ENCODE measurements around the gene RERE.

RERE gene

DNA sequence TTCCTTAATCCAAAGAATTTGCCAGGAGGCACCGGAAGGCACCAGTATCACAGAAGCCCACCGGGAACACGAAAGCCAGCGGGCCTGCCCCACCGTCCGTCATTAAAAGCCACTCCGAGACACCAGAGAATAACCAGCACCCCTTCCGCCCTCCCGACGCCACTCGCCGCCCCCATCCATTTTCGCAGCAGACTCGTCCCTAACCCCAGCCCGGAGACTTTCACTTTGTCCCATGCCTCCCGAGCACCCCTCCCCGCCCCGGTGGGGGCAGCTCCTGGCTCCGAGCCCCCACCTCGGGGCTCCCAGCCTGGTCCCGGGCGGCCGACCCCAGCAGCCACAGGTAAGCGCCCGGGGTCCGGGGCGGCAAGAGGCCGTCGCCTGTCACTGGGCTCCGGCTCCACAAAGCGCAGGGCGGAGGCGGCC lies 394.2 kb downstream of the RERE start:
- DNase-seq (ENCODE audit: low read depth), result peak; percentile 34

DNA sequence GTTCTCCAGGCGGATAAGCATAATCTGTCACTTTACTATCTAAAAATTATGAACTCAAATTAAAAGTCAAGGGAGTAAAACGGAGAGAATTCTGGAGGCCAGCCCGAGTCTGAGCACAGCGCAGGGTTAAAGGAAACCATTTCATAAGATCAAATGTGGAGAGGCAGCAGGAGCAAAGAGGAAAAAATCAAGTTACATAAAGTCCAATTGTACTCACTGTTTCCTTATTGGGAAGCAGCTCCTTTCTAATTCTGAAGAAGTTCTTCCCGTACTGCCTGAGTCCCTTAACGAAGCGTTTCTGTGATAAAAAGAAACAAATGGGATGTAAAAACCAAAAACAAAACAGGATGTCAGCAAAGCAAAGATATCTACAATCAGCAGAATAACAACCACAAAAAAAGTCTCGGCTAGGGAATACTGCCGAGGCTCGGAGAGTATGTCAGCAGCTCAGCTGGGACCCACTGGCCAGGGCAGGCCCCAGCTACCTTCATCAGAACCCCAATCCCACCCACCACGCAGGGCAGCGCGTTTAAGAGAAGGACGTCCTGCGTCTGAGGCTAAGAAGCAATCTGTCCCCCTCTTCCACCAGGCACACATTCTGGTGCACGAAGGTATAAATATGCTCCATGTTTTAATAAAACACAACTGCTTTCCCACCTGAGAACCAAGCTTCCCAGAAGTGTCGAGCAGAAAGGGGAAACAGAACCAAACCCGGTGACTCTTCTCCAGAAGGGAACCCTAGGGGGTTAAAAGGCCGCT lies 394.8 kb downstream of the RERE start:
- DNase-seq (ENCODE audit: low read depth), result no peak

DNA sequence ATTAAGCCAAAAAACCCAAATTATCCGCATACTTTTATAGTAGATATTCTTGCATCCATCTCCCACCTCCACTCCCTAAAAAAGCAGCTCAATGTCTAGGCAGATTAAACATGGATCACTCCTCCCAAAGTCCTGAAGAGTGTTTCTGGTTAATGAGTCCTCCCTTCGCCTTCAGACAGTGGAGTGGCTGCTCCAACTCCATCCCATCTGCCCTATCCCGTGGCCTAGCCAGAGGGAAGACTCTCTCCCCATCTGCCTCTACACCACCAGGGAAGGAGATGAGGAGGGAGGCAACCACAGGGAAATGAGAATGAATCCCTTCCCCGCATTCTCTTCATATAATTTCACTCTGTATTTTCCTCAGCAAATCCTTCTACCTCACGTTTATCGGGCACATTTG lies 395.7 kb downstream of the RERE start:
- no peak for DNase-seq (ENCODE audit: low read depth)

DNA sequence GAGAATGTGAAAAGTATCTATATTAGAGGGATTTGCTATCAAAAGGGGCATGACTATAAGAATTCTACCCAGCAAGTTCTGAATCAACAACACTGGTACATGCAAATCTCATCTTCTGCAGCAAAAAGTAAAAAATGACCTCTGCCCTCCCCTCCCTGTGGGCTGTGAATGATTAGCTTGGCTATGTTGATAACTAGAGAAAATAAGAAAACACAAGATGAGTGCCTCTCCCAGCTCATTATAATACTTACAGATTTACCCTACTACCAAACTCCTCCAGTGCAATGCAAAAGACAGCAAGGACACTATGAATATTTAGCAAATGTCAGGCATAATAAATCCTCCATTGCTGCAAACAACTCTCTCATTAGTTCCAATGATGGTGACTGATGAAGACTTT lies 397.1 kb downstream of the RERE start:
- no peak for DNase-seq (ENCODE audit: low read depth)

DNA sequence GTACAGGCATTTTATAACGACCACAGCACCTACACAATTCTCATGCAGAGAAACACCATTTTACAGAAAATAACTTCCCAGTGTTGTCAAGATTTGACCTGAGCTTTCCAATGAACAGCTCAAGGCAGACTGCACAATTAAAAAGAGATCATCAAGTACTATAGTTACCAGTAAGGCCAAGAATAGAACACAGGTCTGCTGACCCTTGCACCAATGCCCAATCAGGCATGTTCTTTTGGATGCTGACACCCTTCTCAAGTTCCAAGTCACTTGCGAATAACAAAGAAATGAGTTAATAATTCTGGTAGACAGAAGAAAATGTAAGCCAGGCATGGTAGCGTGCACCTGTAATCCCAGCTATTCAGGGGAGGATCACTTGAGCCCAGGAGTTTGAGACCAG lies 397.6 kb downstream of the RERE start:
- no peak for DNase-seq (ENCODE audit: low read depth)

DNA sequence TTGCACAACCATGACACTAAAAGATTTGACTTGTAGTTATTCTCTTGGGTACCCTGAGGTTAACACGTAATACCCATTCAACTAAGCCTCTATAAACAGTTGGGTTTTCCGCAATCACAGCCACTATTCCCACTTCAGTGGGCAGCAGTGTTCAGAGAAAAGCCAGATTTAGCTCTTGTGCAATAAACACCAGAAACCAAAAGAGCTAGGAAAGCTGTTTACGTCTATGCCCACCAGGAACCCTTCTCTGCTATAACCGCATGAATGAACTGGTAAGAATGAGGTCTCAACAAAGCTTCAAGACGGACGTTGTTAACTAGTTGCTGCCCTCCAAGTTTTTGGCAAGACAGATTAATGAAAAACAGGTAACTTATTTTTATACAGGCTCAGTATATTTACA lies 398.3 kb downstream of the RERE start:
- DNase-seq (ENCODE audit: low read depth), result no peak

DNA sequence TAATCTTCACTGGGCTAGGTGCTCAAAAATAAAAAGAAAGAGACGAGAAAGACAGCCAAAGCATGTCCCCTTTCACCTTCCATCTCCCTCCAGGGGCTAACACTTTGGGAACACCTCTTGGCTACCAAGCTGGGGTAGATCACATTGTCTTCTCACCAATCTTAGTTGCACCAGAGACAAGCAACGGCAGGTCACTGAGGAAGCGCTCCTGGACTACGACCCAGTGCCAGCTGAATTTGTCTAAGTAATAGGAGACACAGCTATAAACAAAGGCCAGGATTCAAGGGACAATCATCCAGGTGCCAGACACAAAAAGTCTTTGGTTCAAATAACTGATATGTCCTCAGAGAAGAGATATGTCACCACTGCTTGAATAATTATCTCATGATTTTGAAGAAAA lies 399.1 kb downstream of the RERE start:
- DNase-seq (ENCODE audit: low read depth), result no peak

DNA sequence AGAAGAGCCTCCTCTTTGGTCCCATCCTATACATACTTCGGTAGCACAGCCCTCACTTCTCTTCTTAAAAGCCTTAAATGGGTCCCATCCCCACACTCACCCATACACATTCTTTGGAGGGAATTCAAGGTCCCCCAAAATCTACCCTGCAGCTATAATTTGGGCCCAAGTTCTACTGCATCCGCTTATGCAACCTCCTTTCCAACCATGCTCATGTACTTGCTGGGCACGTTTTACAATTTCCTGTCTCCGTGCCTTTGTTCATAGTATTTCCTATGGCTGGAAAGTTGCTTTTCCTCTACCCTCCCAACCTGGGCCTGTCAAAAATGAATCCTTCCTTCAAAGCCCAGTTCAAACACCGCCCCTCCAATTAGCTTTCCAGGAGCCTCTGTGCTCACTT lies 399.8 kb downstream of the RERE start:
- no peak for DNase-seq (ENCODE audit: low read depth)

DNA sequence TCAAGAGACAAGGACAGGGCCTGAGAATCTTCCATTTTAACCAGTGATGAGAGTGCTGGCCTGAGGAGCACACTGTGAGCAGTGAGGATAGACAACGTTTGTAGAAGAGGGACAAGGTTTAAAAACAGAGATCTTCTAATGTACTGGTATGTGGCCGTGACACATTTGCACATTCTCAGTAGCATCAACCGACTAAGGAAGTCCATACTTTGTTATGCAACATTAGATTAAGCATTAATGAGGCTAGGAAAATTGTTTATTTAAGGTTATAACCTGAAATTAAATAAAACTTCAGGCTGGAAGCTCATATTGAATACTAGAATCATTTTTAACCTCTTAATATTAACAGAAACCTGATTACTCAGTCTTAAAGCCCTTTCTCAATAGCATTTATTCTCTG lies 400.6 kb downstream of the RERE start:
- DNase-seq (ENCODE audit: low read depth), result no peak

DNA sequence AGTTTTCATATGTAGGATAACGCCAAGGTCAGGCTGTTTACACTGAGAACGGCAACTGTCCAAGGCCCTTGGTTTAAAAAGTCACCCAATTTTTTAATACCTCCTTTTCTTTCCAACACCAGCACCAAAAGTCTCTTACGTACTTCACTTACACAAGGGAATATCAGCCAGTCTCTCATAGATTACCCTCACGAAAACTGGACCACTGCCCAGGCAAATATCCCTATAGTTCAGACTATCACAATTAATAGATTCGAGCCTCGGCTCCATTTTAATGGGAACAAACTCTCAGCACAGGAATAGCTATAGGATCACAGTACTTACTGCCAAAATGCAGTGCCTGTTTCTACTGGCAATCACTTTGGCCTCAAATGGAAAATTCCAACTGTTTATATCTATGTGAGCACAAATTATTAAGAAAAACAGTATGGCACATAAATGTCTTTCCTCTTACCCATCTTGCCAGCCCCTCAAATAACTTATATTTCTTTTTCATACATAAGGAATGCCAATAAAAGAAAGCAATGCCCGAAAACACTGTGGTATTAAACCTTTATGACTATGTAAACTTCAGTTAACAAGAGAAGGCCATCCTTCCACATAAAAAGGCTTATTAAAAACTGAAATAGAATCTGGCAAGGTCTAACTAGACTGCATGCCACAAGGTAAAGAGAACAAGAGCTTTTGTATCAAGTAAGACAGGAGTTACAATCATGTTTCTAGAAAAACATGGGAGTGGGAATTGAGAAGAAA lies 401.7 kb downstream of the RERE start:
- no peak for DNase-seq (ENCODE audit: low read depth)

DNA sequence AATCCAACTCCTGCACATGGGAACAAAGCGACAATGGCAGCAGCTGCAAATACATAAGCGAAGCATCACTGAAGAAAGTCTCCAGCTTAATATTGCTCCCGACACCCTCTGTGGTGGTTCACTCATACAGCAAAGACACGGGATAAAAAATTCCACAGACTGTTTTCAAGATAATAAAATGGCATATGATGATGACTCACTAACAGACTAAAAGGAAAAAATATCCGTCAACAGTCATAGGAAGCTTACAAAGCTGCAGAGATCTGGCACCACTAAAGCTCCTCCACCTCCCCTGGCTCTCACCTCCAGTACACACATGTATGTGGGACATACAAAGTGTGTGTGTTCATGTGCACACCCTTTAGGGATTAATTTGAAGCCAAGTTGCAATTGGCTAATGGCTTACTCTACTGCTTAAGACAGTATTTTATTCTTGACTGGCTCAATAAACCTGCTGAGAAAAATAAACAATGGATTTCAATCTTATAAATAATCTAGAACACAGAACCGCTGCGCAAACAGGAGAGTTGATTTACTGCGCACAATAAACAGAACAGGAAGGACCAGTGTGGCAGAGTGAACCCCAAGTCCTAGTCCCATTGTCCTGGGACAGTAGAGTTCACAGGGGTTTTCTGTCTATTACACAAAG lies 405.1 kb downstream of the RERE start:
- no peak for DNase-seq (ENCODE audit: low read depth)

DNA sequence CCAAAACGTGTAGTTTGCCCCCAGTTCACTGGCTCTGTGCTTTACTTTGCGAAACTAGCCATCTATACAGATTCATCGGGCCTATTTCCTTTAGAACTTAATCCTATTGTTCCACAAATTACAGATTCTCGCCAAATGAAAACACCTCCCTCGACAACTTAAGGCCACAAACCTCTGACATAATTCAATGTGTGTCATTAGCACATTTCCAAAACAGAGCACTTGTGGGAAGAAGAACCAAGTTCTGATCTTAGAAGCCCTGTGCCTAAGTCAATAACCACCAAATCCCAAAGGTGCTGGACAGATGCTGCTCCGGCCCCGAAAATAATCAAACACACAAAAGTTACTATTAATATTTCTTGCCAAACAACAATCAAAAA lies 405.6 kb downstream of the RERE start:
- DNase-seq (ENCODE audit: low read depth), result no peak

DNA sequence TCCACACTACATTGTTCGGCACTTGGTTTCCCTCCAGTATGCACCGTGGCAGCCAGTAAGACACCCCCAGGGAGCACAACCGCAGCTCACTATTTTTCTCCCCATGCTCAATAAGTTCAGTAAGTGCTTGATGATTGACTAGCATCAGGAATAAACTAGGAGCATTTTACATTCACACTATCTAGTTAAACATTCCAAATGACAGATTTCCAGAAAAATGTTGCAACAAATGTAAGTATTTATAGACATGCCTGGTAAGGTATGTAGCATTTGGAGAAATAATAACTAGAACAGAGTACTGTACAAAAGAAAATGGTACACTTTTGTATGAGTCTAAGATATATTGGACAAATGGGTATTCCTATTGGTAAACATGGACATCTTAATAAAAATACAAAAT lies 406.6 kb downstream of the RERE start:
- no peak for DNase-seq (ENCODE audit: low read depth)

DNA sequence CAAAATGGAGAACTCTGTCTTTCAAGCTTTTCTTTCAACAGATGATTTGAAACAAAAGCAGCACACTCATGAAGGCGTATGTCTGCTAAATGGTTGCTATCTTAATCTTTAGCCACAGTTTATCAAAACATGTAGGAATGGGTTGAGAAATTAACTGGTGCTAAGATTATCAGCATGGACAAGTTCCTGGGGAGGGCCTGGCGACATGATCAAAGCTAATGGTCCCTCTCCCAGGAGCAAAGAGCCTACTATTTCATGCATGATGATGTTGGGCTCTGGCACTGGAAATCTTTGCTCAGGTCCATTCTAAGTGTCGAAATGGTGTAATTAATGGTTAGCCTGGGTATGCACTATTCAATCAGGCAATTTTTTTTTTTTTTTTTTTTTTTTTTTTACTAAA lies 407.8 kb downstream of the RERE start:
- DNase-seq (ENCODE audit: low read depth), result no peak

DNA sequence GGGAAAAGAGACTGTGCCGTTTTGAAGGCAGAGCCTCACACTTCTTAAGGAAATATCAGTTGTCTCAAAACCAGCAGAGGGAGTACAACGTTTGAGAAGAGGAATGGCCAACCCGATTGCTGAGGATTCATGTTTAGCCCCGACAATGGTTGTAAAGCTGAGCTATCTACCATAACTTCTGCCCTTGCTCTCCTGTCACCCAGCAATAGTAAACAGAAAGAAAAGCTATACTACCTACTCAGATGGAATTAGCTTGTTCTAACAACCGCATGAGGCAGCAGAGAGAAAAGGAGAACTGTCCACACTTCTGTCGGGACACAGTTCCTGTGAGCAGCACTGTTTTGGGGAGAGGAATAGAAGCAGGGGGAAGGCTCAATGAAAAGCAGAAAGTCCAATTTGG lies 408.3 kb downstream of the RERE start:
- no peak for DNase-seq (ENCODE audit: low read depth)

DNA sequence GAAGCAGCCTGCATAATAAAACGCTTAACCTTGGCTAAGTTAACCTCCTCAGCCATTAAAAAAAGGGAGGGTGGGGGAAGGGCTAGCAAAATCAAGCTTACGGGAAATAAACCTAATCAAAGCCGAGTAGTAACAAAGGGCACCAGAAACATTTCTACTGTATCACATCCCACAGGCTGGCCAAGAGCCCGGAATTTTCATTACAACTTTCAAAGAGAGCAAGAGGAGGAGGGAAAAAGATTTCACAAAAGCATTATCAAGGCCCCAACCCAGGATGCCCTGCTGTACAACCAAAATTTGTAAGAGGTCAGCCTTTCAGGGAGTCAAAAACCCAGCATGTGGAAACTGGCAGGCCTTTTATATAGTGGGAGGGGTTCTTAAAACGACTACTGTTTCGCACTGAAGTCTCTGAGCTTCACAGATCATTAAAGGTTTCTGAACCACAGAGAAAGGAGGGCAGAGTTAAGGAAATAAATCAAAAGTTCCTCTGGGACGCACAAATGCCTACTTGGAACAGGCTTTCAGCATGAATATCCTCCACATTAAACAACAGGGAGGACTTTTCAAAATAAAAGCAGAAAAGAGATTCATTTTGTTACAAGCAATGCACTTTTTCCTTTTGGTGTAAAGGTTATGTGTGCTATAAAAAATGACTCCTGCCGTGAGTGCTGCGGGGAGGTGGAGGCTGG lies 409.1 kb downstream of the RERE start:
- DNase-seq (ENCODE audit: low read depth), result no peak

DNA sequence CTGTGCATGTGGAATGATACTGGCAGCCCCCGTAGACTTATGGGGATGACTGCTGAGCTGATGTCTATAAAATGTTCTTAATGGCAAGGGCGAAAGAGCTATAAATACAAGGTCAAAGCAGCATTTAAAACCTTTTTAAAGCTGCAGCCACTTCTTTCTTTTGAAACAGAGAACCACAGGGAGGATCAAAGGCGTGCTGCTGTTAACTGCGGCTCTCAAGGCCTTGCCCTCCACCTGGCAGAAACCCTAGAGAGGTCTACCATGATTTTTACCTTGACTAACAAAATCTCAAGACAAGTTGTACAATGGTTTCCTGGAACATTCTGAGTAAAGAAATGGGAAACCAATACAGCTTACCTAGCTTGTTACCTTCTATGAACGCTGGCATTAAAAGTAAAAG lies 409.8 kb downstream of the RERE start:
- no peak for DNase-seq (ENCODE audit: low read depth)

DNA sequence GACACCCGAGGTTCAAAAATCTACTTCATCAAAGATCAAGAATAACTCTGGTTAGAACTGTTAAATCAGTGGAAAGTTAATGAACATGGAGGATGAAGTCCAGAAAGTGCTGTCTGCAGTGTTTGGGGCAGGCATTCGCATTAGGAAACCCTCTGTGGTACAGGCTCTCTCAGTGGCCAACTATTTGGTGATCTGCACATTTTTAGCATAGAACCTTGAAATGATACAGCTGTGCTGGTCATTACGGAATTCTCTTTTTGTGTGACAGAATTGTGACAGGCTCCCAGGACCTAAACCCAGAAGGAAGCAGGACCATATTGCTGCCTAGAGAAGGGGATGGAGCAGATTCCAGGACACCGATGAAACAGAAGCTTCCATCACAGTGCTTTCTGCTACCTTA lies 410.5 kb downstream of the RERE start:
- no peak for DNase-seq (ENCODE audit: low read depth)

DNA sequence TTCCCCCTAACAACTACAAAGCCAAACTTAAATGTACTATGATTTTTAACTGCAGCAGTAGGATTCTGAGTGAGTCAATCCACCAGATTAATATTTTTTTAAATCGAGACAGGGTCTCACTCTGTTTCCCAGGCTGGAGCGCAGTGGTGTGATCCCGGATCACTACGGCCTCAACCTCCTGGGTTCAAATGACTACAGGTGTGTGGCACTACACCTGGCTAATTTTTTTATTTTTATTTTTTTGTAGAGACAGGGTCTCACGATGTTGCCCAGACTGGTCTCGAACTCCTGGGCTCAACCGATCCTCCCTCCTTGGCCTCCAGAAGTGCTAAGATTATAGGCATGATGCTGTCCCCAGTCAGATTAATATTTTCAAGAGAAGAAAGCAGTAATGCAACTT lies 411.4 kb downstream of the RERE start:
- DNase-seq (ENCODE audit: low read depth), result no peak

DNA sequence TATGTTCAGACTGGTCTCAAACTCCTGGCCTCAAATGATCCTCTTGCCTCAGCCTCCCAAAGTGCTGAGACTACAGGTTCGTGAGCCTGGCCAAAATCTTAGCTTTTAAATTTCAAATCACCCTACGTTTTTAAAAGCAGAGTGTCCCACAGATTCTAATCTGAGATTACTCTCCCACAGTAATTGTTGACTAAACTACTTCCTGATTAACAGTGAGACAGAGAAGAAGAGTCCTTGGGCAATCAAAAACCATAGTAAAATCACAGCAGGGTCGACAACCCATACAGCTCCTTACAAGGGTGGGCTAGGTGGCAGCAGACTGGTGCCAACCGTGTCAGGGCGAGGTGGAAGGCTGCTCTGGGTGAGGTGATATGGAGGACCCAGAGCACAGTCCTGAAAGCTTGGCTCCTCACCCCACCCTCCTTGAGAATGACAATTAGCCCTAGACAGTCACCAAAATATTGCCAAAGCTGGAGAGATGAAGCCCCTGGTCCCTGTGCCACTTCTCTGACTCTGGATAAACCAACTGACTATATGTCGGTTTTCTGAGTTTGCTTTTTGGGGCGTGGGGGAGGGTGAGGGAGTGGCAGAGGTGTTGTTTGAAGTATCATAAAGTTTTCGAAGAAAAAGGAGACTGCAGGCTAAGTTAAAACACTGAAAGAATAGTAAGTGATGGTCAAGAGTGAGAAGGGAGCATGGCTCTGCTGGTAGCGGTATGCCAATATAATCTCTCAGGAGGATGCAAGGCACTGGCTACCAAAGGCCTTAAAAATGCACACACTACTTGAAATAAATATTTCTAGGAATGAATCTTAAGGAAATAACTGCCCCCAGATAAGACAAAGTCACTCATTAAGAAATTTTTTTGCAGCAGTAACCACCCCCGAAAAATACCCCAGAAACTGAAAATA lies 412.7 kb downstream of the RERE start:
- DNase-seq (ENCODE audit: low read depth), result no peak

DNA sequence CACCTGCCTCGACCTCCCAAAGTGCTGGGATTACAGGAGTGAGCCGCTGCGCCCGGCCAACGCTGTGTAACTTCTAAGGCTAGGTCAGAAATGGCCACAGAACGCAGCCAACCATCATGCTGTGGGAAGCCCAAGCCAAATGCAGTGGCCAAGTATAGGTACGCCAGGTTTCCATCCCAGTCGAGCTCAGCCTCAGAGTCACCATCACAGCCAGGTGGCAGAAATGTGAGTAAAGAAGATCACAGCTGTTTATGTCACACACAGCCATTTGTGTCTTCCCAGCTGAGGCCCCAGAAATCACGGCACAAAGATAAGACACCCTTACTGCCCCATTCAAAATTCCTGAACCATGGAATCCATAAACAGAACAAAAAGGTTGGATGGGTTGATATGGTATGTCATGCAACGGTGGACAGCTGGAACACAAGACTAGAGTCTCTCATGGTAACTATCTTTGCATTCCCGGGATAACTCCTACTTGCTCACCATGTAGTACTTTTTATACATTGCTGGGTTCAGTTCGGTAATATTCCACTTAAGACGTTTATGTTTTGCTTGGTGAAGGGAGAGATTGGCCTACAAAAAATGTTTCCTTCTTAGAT lies 415.2 kb downstream of the RERE start:
- DNase-seq (ENCODE audit: low read depth), result no peak

Measured in stimulated activated CD8-positive, alpha-beta memory T cell treated with anti-CD3 and anti-CD28 coated beads, Interleukin-12 subunit alpha, Interleukin-12 subunit beta, amount 100 ng/mL, for 4 hours (primary cell).